LNCAP (cell line): ENCODE measurements around the gene LYPLA2.

Experiments
- TF ChIP-seq, protein P1 (sequence below): fragments of 450-650 bp; IDR thresholded peaks from 2 replicates; pipeline ENCODE4 v1.5.1; 2017; ENCODE audit warnings: mild to moderate bottlenecking

The LYPLA2 gene

DNA sequence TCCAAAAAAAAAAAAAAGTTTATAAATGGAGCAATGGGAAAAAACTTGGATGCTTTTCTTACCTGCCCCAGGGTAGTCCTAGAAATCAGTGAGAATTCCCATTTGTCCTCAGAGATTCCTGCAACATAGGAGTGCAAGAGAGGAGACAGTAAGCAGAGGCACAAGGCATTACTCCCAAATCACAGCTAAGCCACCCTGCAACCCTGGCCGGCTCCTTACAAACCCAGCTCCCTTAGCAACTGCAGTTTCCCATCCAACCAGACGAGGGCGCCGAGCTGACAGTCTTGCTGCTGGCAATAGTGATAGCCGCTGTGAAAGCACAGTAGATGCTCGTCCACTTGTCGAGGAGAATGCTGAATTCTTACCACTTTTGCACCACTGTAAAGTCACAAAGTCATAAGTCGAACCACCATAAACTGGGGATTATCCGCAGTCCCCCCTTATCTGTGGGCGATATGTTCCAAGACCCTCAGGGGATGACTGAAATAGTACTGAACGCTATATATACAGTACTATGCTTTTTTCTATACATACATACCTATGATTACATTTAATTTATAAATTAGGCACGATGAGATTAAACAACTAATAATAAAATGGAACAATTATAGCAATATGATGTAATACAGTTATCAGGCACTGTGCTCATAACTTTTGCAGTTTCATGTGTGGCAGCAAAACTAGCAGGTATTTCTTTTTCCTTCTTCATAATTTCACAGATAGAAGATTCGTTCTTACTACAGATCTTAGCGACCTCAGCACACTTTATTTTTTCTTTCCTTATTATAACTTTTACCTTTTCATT lies 18.7 kb upstream of the LYPLA2 start:
- TF ChIP-seq, protein P1, sequence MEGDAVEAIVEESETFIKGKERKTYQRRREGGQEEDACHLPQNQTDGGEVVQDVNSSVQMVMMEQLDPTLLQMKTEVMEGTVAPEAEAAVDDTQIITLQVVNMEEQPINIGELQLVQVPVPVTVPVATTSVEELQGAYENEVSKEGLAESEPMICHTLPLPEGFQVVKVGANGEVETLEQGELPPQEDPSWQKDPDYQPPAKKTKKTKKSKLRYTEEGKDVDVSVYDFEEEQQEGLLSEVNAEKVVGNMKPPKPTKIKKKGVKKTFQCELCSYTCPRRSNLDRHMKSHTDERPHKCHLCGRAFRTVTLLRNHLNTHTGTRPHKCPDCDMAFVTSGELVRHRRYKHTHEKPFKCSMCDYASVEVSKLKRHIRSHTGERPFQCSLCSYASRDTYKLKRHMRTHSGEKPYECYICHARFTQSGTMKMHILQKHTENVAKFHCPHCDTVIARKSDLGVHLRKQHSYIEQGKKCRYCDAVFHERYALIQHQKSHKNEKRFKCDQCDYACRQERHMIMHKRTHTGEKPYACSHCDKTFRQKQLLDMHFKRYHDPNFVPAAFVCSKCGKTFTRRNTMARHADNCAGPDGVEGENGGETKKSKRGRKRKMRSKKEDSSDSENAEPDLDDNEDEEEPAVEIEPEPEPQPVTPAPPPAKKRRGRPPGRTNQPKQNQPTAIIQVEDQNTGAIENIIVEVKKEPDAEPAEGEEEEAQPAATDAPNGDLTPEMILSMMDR: peak; percentile 73

DNA sequence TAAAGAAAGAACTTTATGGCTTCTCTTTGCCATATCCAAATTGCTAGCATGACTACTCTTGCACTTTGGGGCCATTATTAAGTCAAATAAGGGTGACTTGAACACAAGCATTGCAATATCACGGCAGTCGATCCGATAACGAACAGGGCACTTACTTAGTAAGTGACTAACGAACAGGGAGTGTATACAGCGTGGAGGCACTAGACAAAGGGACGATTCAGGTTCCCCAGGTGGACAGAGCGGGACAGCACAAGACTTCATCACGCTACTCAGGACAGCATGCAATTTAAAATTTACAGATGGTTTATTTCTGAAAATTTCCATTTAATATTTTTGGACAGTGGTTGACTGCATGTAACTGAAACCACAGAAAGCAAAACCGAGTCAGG lies 18.1 kb upstream of the LYPLA2 start:
- TF ChIP-seq, protein P1: no peak

DNA sequence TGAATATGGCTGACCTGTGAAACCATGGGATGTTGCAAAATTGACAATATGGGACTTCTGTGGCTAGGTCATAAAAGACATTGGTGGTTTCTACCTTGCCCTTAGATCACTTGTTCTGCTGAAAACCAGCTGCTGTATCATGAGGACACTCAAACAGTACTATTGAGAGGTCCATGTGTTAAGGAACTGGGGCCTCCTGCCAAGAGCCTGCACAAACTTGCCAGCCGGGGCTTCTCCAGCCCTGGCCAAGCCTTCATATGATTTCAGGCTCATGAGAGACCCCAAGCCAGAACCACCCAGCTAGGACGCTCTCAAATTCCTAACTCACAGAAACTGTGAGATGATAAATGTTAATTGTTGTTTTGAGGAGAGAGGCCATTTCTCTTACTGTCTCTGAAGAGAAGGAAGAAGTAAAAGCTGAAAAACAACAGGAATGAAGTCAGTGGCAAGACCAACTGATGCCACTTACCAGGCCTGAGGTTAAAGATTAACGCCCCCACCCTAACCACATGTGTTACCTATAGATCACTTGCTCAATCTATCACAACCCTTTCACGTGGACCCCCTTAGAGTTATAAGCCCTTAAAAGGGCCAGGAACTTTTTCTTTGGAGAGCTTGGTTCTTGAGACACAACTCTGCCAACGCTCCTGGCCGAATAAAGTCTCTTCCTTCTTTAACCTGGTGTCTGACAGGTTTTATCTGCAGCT lies 16.6 kb upstream of the LYPLA2 start:
- TF ChIP-seq, protein P1: no peak

DNA sequence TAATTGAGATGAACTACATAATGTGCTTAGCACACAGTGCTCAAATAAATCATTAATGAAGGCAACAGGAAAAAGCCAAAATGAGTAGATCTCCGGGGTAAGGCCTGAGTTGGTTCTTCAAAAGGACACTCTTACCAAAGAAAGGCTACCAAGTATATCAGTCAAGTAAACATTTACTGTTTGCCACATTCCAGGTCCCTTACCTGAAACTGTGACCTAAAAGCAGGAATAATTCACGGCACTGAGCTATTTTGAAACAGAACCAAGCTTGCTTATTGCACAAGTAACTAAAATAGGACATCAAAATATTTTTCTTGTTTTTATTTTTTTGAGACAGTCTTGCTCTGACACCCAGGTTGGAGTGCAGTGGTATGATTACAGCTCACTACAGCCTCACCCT lies 14.7 kb upstream of the LYPLA2 start:
- TF ChIP-seq, protein P1: no peak

DNA sequence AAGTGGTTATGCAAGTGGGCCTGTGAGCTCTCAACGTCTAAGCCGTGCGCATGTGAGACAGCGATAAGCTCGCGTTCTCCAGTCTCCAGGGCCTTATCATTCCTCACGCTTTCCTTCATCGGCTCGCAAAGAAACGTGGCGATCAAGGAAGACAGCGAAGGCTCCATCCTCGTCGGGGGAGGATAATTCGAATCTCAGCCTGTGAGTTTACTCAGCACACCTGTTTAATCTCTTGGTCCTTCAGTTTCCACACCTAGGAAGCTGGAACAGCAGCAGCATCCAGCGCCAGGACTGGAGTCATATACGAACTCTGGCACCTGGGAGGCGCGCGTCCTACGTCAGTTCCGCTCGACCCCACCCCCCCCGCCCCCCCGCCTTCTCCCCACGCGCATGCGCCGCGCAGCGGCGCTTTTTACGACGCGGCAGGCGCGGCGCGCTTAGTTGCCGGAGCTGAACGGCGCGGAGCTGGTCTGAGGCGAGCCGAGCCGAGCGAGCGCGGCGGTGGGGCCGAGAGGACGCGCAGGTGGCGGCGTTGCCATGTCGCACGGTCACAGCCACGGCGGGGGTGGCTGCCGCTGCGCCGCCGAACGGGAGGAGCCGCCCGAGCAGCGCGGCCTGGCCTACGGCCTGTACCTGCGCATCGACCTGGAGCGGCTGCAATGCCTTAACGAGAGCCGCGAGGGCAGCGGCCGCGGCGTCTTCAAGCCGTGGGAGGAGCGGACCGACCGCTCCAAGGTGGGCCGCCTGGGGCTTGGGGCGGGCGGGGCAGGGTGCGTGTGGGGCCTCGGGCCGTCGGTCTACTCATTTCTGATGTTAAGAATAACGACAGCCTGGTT lies 12.7 kb upstream of the LYPLA2 start, which contains the start of gene PITHD1:
PITHD1 (plus strand) TSS at position 440 of the 836 bp plus-strand sequence; CDS start at position 538, 98 bp downstream.
- TF ChIP-seq, protein P1: no peak

DNA sequence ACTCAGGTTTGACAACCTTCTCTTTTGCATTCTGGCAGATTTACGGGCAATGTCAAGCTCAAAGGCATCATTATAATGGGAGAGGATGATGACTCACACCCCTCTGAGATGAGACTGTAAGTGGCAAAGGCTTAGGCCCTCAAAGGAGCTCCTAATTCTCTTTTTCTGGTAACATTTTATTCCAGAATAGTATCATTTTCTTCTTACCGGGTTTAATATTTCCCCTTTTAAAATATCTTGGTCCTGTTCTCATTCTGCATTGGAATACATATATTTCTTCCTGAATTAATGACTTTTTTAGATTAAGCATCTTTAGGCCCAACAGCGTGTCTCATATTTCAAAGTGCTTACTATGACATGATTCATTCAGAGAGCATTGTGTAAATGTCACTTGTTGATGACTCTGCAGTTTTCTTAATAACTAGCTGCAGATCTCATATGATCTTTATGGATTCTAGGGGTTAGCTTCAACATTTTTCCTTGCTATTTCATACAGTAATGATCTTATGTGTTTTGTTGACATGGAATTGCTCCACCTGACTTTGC lies 11.0 kb upstream of the LYPLA2 start:
- TF ChIP-seq, protein P1: no peak

DNA sequence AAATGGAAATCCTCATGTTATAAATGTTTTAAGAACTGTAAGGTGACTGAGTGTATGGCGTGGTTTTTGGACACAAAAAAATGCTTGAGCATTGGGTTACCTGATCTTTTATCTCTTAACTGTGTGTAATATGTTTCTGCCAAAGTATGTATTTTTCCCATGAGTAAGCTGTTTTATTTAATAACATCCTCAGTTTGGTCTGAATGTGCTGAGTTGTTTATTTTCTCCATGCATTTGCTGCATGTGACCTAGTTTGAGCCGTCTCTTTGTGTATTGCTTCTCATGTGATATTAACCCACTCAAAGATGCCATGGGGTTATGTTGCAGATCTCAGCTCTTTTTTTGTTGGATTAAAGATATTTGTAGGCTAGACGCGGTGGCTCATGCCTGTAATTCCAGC lies 6.1 kb upstream of the LYPLA2 start:
- TF ChIP-seq, protein P1: no peak
